Breast epithelium (tissue), 3 donors: ENCODE data around the gene TRPM3.

Experiments
- POLR2A ChIP-seq: fragments of 450-650 bp; IDR thresholded peaks from one replicate; pipeline ENCODE4 v1.6.1; 2016; ENCODE audit warnings: antibody characterized with exemption, mild to moderate bottlenecking, moderate library complexity
- POLR2AphosphoS5 ChIP-seq, 3 donors: sonication (generic); formaldehyde crosslinking; IDR thresholded peaks; one replicate each; pipeline ENCODE4 v1.6.1; 2017; ENCODE audit warnings: antibody characterized with exemption in 3 of 3
- TF ChIP-seq, protein P1 (sequence below), 3 donors: fragments of 450-650 bp; IDR thresholded peaks; one replicate each; pipeline ENCODE4 v1.5.1; 2016 to 2017; ENCODE audit warnings: antibody characterized with exemption in 3 of 3, mild to moderate bottlenecking in 3 of 3, moderate library complexity in 3 of 3

DNA sequence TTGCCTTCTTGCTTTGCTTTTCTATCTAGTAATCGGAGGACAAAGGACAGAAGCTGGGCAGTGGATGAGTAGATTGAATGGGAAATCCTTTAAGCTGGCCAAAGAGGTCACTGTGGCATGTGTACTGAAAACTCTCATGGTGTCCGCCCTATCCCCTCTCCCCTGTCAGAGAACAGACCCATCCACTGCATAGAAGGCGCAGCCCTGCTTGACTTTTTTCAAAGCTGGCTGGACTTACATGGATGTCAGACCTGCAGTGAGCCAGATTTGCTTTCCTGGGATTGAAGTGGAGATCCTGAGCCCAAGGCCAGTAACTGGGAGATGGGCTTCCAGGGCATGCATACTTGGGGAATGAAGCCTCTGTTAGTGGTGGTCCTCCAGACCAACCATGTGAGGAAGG is 329.5 kb downstream of the TRPM3 start:
- TF ChIP-seq, protein P1, sequence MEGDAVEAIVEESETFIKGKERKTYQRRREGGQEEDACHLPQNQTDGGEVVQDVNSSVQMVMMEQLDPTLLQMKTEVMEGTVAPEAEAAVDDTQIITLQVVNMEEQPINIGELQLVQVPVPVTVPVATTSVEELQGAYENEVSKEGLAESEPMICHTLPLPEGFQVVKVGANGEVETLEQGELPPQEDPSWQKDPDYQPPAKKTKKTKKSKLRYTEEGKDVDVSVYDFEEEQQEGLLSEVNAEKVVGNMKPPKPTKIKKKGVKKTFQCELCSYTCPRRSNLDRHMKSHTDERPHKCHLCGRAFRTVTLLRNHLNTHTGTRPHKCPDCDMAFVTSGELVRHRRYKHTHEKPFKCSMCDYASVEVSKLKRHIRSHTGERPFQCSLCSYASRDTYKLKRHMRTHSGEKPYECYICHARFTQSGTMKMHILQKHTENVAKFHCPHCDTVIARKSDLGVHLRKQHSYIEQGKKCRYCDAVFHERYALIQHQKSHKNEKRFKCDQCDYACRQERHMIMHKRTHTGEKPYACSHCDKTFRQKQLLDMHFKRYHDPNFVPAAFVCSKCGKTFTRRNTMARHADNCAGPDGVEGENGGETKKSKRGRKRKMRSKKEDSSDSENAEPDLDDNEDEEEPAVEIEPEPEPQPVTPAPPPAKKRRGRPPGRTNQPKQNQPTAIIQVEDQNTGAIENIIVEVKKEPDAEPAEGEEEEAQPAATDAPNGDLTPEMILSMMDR (IDR thresholded peaks at IDR 0.05) = no peak
- TF ChIP-seq POLR2A (no peak), POLR2AphosphoS5 (IDR thresholded peaks at IDR 0.05) (no peak)
